Transverse colon (tissue), 4 donors: ENCODE data around the gene ARSI. TPM values are rescaled to one million over a fixed set of nuclear protein-coding genes. Genes with fewer than 3 reads are reported as not detected.

Source experiments
- DNase-seq: peaks from one replicate; pipeline ENCODE4 v3.0.0-alpha.2; 2019
- H3K27ac ChIP-seq, 4 donors: fragments of 200-600 bp; sonication (generic); 2 replicates each; pipeline ENCODE4 v1.5.1; 2016 to 2018; ENCODE audit warnings: inconsistent platforms in 4 of 4
- H3K27me3 ChIP-seq: fragments of 200-600 bp; sonication (generic); 2 replicates; pipeline ENCODE4 v1.5.1; 2017; ENCODE audit warnings: inconsistent platforms
- H3K36me3 ChIP-seq, 4 donors: fragments of 200-600 bp; sonication (generic); 2 replicates each; pipeline ENCODE4 v1.5.1; 2017 to 2019; ENCODE audit warnings: inconsistent platforms in 4 of 4
- H3K4me1 ChIP-seq, 4 donors: fragments of 200-600 bp; sonication (generic); 2 replicates each; pipeline ENCODE4 v1.5.1; 2017 to 2020; ENCODE audit warnings: inconsistent platforms in 4 of 4
- H3K4me3 ChIP-seq, 4 donors: fragments of 200-600 bp; sonication (generic); 1 replicate in 1 of 4; 2 replicates in 3 of 4; pipeline versions ENCODE4 v1.5.1 to v1.6.1; 2017 to 2019; ENCODE audit warnings: inconsistent platforms in 4 of 4
- H3K9me3 ChIP-seq, 2 donors: fragments of 200-600 bp; sonication (generic); 2 replicates each; pipeline ENCODE4 v1.5.1; 2017 to 2019; ENCODE audit warnings: inconsistent platforms in 2 of 2
- EP300 ChIP-seq: sonication (generic); formaldehyde crosslinking; IDR thresholded peaks from one replicate; pipeline ENCODE4 v1.6.1; 2017; ENCODE audit warnings: antibody characterized with exemption, low read depth
- POLR2A ChIP-seq: fragments of 450-650 bp; IDR thresholded peaks from one replicate; pipeline ENCODE4 v1.6.1; 2016; ENCODE audit warnings: antibody characterized with exemption, mild to moderate bottlenecking, moderate library complexity
- POLR2AphosphoS5 ChIP-seq, 3 donors: sonication (generic); formaldehyde crosslinking; IDR thresholded peaks; one replicate each; pipeline ENCODE4 v1.6.1; 2016; ENCODE audit warnings: antibody characterized with exemption in 3 of 3
- WGBS, 2 donors: methylation state at CpG; one replicate each; pipeline ENCODE4 v1.1.5; 2018; ENCODE audit warnings: low coverage in 1 of 2; 5-methylcytosine and 5-hydroxymethylcytosine counted together
- in situ Hi-C, 4 donors: fragments of 200-750 bp; cut with MboI; loops; one replicate each; pipeline versions ENCODE4 v1.15.0 to v1.15.1; 2017; ENCODE audit warnings: low sequenced_read_pairs in 3 of 4, low pct_ligation_motif_present in 1 of 4, low pct_unique_long_range_greater_than_20kb in 1 of 4
- intact Hi-C: fragments of 100-400 bp; cut with DNase I; formaldehyde crosslinking; loops from one replicate; pipeline ENCODE4 v1.15.1; 2023; ENCODE audit warnings: low total_unique reads
- total RNA-seq, 4 donors: library from RNA; depleted of rRNA; stranded (reverse); fragments of >200 nt; gene quantifications; one replicate each; pipeline ENCODE4 v1.1.0, GENCODE V29; 2016
- TF ChIP-seq, protein P1 (sequence below), 5 experiments: fragments of 200-600 bp in 3 of 5; fragments of 450-650 bp in 2 of 5; sonication (generic) in 3 of 5; IDR thresholded peaks; 1 replicate in 2 of 5; 2 replicates in 3 of 5; pipeline ENCODE4 v1.5.1; 2016 to 2017; ENCODE audit warnings: antibody characterized with exemption in 5 of 5, inconsistent platforms in 3 of 5, mild to moderate bottlenecking in 2 of 5, moderate library complexity in 1 of 5

The ARSI gene
- total RNA-seq, 4 donors from 2014 or later: 0.48 to 1.6 TPM; not detected in 2

DNA sequence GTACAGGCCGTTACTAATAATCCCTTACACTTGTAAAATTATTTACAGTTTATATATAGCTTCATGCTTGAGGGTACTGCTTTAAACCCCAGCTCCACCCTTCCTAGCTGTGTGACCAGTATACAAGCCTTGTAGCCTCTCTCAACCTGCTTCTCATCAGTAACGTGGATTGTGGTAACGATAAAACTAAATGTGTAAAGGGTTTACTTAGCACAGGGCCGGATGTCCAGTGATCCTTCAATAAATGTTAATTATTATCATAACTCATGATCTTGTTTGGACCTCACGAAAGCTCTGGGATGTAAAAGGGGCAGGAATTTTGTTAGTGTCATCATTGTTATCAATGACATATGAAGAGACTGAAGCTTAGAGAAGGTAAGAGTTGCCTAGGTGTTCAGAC, 7.5 kb upstream of the ARSI start:
- in situ Hi-C loops: no loop called here
- no peak overlapping the region for H3K27ac ChIP-seq
- 54 to 63% methylated on average over 5 of the region's 5 CpGs for WGBS, 2 donors
- H3K4me1 ChIP-seq: no peaks in the 10 kb centered on the region
- DNase-seq: no peak
- no peaks in the 10 kb centered on the region for H3K36me3 ChIP-seq
- no peak for TF ChIP-seq EP300
- TF ChIP-seq POLR2A: no peak
- no peak for TF ChIP-seq POLR2AphosphoS5 (IDR thresholded peaks at IDR 0.05)
- TF ChIP-seq, protein P1, sequence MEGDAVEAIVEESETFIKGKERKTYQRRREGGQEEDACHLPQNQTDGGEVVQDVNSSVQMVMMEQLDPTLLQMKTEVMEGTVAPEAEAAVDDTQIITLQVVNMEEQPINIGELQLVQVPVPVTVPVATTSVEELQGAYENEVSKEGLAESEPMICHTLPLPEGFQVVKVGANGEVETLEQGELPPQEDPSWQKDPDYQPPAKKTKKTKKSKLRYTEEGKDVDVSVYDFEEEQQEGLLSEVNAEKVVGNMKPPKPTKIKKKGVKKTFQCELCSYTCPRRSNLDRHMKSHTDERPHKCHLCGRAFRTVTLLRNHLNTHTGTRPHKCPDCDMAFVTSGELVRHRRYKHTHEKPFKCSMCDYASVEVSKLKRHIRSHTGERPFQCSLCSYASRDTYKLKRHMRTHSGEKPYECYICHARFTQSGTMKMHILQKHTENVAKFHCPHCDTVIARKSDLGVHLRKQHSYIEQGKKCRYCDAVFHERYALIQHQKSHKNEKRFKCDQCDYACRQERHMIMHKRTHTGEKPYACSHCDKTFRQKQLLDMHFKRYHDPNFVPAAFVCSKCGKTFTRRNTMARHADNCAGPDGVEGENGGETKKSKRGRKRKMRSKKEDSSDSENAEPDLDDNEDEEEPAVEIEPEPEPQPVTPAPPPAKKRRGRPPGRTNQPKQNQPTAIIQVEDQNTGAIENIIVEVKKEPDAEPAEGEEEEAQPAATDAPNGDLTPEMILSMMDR (IDR thresholded peaks at IDR 0.05): no peak
- intact Hi-C loops: no loop called here
- H3K4me3 ChIP-seq: no peak overlapping the region
- H3K27me3 ChIP-seq: no peaks in the 10 kb centered on the region
- H3K9me3 ChIP-seq: no peaks in the 10 kb centered on the region

DNA sequence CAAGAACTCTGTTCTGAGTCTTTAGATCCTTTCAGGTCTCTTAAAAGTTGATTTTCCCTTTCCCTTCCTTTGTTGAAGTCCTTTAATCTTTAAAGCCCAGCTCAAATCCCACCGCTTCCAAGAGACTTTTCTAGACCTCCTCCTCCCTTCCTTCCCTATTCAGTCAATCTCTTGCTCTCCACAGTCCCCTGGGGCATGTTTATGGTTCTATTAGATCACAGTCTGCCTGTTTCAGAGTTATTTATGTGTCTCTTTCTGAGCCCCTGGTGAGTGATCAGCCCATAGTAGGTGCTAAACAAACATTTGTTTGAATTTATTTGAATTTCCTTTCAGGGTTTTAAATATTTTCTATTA, 7.2 kb upstream of the ARSI start:
- in situ Hi-C loops: no loop called here
- intact Hi-C loops: no loop called here
- TF ChIP-seq POLR2AphosphoS5 (IDR thresholded peaks at IDR 0.05) (no peak), EP300 (no peak), POLR2A (no peak)
- TF ChIP-seq, protein P1 (IDR thresholded peaks at IDR 0.05): no peak
- Histone ChIP-seq H3K4me1 (no peaks in the 10 kb centered on the region), H3K4me3 (no peak overlapping the region), H3K9me3 (no peaks in the 10 kb centered on the region), H3K27me3 (no peaks in the 10 kb centered on the region), H3K36me3 (no peaks in the 10 kb centered on the region), H3K27ac (no peak overlapping the region)
- WGBS, 2 donors: 75 to 90% methylated on average over 1 of the region's 1 CpG
- no peak for DNase-seq

DNA sequence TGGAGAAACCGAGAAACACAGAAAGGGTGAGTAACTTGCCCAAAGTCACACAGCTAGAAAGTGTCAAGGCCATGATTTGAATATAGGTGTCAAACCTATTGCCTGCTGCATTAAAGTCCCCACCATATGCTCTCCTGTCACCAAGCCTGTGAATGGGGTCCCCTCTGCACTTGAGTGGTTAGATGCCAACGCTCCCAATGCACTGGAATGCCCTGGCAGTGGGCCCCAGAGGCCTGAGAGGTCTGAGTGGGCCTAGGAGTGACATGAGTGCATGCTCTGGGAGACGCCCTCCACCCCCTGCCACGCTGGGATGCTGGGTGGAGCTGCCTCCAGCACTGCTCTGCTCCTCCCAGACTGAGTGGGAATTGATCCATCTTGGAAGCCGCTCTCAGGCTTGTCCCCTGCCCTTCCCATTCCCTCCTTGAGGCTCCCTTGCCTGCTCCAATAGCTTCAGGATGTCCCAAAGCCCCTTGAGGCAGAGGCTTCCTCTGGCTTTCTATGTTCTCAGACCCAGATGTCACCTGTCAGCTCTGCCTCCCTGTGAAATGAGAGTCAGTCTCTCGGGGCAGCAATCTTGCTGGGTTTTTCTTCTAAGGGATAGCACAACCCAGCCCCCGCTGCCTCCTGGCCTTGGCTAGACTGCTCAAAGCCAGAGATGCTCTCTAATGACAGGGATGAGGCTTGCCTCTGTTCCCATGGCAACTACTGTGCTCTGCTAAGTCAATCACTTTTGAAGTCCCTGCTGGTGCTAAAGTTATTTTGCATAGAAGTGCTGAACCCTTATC, 6.6 kb upstream of the ARSI start:
- Histone ChIP-seq H3K4me3 (no peak overlapping the region), H3K36me3 (no peaks in the 10 kb centered on the region), H3K9me3 (no peaks in the 10 kb centered on the region), H3K4me1 (peaks cover 0 to 2% (median 0%) of the 10 kb centered on the region in 4 donors), H3K27ac (no peak overlapping the region), H3K27me3 (peaks cover under 1% of the 10 kb centered on the region)
- intact Hi-C loops (no loop called here), in situ Hi-C loops (no loop called here)
- TF ChIP-seq, protein P1 (IDR thresholded peaks at IDR 0.05): no peak
- no peak for TF ChIP-seq POLR2AphosphoS5 (IDR thresholded peaks at IDR 0.05)
- no peak for TF ChIP-seq EP300
- no peak for TF ChIP-seq POLR2A
- WGBS, 2 donors: 60 to 78% methylated on average over 1 to 7 of the region's 7 CpGs
- no peak for DNase-seq

DNA sequence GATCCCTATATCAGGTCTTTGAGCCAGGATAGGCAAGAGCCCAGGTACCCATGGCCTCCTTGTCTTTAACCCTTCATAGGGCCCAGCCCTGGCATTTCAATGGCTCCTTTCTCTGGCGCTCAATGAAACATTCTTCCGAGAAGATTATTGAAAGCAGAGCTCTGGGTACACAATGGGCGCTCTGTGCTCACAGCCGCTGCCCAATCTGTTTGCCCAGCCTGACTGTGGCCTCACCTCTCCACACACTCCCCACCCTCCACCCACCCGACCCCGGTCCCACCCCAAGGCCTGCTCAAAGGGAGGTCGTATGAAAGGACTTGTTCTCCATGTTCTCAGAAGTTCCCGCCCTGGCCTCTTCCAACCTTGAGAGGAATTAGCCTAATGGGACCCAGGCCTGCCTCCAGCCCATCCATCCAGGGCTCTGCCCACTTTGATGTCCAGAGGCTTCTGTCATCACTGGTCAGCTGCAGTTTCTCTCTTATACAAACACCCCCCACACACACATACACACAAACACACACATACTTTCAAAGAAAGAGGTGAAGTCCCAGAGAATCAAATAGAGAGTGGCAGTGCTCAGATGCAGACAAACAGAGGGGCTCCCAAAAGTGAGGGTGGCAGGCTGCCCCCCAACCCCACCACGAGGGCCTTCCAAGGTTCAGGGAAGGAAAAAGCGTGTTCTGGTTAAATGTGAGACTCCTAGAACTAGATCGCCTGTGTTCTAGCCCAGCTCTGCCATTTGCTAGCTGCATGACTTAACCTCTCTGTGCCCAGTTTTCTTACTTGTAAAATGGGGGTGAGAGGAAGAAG, 5.1 kb upstream of the ARSI start:
- intact Hi-C loops: no loop called here
- no peaks in the 10 kb centered on the region for H3K36me3 ChIP-seq
- in situ Hi-C loops: no loop called here
- H3K4me3 ChIP-seq: no peak overlapping the region
- no peak for TF ChIP-seq POLR2AphosphoS5 (IDR thresholded peaks at IDR 0.05)
- TF ChIP-seq POLR2A: no peak
- no peak for TF ChIP-seq EP300
- TF ChIP-seq, protein P1 (IDR thresholded peaks at IDR 0.05): no peak
- peaks cover 14% of the 10 kb centered on the region for H3K27me3 ChIP-seq
- peaks cover 0 to 15% (median under 1%) of the 10 kb centered on the region in 4 donors for H3K4me1 ChIP-seq
- 66 to 77% methylated on average over 4 to 11 of the region's 11 CpGs for WGBS, 2 donors
- no peaks in the 10 kb centered on the region for H3K9me3 ChIP-seq
- DNase-seq: no peak
- no peak overlapping the region for H3K27ac ChIP-seq
